NK-92 (cell line): Measurements from ENCODE around the gene ASIC2.

Experiments
- DNase-seq: peaks from one replicate; lab custom pipeline; 2025; ENCODE audit not compliant: unreplicated experiment; lab: John Stamatoyannopoulos, UW

The ASIC2 gene

GRCh38 chr17:33245183-33245582 is 47.9 kb downstream of the ASIC2 start:
- DNase-seq, result no peak

- DNase-seq, result no peak
Observed at GRCh38 chr17:33243732-33244131, 49.4 kb downstream of the ASIC2 start.

- no peak for DNase-seq
Observed at GRCh38 chr17:33242375-33243124, 50.5 kb downstream of the ASIC2 start.

- no peak for DNase-seq
Observed at GRCh38 chr17:33241390-33241789, 51.7 kb downstream of the ASIC2 start.

GRCh38 chr17:33240362-33240761 is 52.7 kb downstream of the ASIC2 start:
- DNase-seq, result no peak

GRCh38 chr17:33239702-33240101 is 53.4 kb downstream of the ASIC2 start:
- no peak for DNase-seq

- no peak for DNase-seq
Observed at GRCh38 chr17:33234930-33235685, 58.0 kb downstream of the ASIC2 start.

- no peak for DNase-seq
Observed at GRCh38 chr17:33234233-33234632, 58.9 kb downstream of the ASIC2 start.

GRCh38 chr17:33233811-33234177 is 59.3 kb downstream of the ASIC2 start:
- DNase-seq, result no peak

GRCh38 chr17:33229499-33229898 is 63.6 kb downstream of the ASIC2 start:
- DNase-seq, result no peak

GRCh38 chr17:33229028-33229427 is 64.1 kb downstream of the ASIC2 start:
- no peak for DNase-seq

GRCh38 chr17:33228548-33228947 is 64.5 kb downstream of the ASIC2 start:
- no peak for DNase-seq

- DNase-seq, result no peak
Observed at GRCh38 chr17:33227911-33228310, 65.2 kb downstream of the ASIC2 start.

GRCh38 chr17:33225994-33226393 is 67.1 kb downstream of the ASIC2 start:
- no peak for DNase-seq

GRCh38 chr17:33225509-33225908 is 67.6 kb downstream of the ASIC2 start:
- no peak for DNase-seq

GRCh38 chr17:33220036-33220435 is 73.1 kb downstream of the ASIC2 start:
- no peak for DNase-seq

- no peak for DNase-seq
Observed at GRCh38 chr17:33218698-33219601, 74.1 kb downstream of the ASIC2 start.

- no peak for DNase-seq
Observed at GRCh38 chr17:33217891-33218290, 75.2 kb downstream of the ASIC2 start.

- DNase-seq, result no peak
Observed at GRCh38 chr17:33214996-33215395, 78.1 kb downstream of the ASIC2 start.

GRCh38 chr17:33210285-33210684 is 82.8 kb downstream of the ASIC2 start:
- no peak for DNase-seq

GRCh38 chr17:33209671-33210070 is 83.4 kb downstream of the ASIC2 start:
- no peak for DNase-seq

- no peak for DNase-seq
Observed at GRCh38 chr17:33207231-33207630, 85.9 kb downstream of the ASIC2 start.
